Measurements from ENCODE around the gene RBBP9.

DNA sequence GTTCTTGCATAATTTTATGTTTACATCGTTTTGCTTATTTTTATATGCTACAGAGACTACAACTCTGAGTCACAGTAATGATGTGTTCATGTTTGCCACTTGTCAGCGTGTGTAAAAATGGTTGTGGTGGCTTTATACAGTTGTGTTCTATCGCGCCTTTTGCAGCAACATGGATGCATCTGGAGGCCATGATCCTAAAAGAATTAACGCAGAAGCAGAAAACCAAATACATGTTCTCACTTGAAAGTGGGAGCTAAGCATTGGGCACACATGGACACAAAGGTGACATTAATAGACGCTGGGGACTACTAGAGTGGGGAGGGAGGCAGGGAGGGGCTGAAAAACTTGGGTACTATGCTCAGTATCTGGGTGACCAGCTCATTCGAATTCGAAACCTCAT, 9.7 kb upstream of the RBBP9 start:
- TF ChIP-seq POLR2AphosphoS5 (IDR thresholded peaks at IDR 0.05; ENCODE audit: borderline replicate concordance, low read depth, low read length): no peak
- no peak for TF ChIP-seq EZH2 (IDR thresholded peaks at IDR 0.05)
- TF ChIP-seq FOXP2 (optimal IDR thresholded peaks at IDR 0.05; ENCODE audit: control extremely low read depth, extremely low read length, insufficient read depth): no peak
